Measurements from ENCODE around the gene SIGLECL1. TPM values are rescaled to one million over a fixed set of nuclear protein-coding genes. Genes with fewer than 3 reads are reported as not detected.

SIGLECL1 gene
- polyA plus RNA-seq, 3 donors, result 0.16 TPM; not detected in 2

DNA sequence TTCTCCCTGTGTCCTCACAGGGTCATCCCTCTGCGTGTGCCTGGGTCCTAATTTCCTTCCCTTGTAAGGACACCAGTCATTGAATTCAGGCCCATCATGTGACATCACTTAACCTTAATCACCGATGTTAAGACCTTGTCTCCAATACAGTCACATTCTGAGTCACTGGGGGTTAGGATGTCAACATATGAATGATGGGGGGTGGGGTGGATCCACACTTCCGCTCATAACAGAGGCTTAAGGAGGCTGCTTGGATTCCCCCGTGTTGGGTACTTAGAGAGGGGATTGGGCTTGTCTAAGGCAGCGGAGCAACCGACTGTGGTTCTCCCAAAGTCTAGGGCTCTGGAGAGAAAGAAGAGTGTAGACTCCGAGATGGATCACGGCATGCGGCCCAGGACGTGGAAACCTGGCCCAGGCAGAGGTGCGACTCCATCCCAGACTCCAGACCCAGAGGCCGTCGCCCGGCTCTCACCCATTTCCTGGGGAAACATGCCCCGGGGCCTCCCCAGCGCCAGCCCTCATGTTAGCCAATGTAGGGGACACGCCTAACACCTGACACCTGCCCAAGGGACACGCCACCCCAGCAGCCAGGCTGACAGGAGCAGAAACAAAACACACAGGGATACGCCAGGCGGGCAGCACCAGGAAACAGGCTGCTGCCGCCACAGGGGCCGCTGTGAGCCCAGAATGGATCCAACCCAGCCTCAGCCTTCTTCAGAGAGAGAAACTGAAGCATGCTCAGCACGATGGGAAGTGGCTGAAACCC, 43.5 kb downstream of the SIGLECL1 start:
- Histone ChIP-seq H3K4me1 (ENCODE audit: control insufficient read depth in 1 of 2, insufficient read depth in 2 of 2, low read length in 2 of 2) (no peaks in the 10 kb centered on the region), H3K9me3 (replicated peaks in 1 of 2; ENCODE audit: control insufficient read depth in 1 of 2, insufficient read depth in 1 of 2, low read length in 2 of 2) (no peaks in the 10 kb centered on the region), H3K27ac (ENCODE audit: low read depth in 1 of 2, low read length in 2 of 2) (no peak overlapping the region), H3K9ac (ENCODE audit: insufficient read depth, low read length, poor library complexity, severe bottlenecking) (no peak overlapping the region), H3K36me3 (replicated peaks in 1 of 2; ENCODE audit: control insufficient read depth in 1 of 2, insufficient read depth in 2 of 2, low read length in 2 of 2) (no peaks in the 10 kb centered on the region), H3K4me3 (replicated peaks in 1 of 3; ENCODE audit: low read depth in 2 of 3, low read length in 3 of 3) (no peak overlapping the region), H4K20me1 (ENCODE audit: insufficient read depth, low read length) (no peaks in the 10 kb centered on the region), H3K79me2 (ENCODE audit: insufficient read depth, low read length) (no peaks in the 10 kb centered on the region), H2AFZ (ENCODE audit: insufficient read depth, low read depth, low read length, poor library complexity, severe bottlenecking) (no peak overlapping the region), H3K4me2 (replicated peaks; ENCODE audit: extremely low read depth, low read length, poor library complexity, severe bottlenecking) (no peak overlapping the region), H3K27me3 (ENCODE audit: control insufficient read depth in 2 of 2, insufficient read depth in 2 of 2, low read length in 2 of 2) (no peaks in the 10 kb centered on the region)
- Mint-ChIP-seq H3K9me3 (peaks cover 0 to 1% (median 0%) of the 10 kb centered on the region in 7 donors), H3K4me1 (no peaks in the 10 kb centered on the region), H3K27ac (no peak overlapping the region), H3K27me3 (ENCODE audit: low read depth in 3 of 3) (peaks cover 10 to 27% (median 17%) of the 10 kb centered on the region in 3 donors), H3K4me3 (no peak overlapping the region), H3K36me3 (no peaks in the 10 kb centered on the region)
- 86% methylated on average over 21 of the region's 23 CpGs for WGBS (ENCODE audit: insufficient coverage)
- TF ChIP-seq, protein P1, sequence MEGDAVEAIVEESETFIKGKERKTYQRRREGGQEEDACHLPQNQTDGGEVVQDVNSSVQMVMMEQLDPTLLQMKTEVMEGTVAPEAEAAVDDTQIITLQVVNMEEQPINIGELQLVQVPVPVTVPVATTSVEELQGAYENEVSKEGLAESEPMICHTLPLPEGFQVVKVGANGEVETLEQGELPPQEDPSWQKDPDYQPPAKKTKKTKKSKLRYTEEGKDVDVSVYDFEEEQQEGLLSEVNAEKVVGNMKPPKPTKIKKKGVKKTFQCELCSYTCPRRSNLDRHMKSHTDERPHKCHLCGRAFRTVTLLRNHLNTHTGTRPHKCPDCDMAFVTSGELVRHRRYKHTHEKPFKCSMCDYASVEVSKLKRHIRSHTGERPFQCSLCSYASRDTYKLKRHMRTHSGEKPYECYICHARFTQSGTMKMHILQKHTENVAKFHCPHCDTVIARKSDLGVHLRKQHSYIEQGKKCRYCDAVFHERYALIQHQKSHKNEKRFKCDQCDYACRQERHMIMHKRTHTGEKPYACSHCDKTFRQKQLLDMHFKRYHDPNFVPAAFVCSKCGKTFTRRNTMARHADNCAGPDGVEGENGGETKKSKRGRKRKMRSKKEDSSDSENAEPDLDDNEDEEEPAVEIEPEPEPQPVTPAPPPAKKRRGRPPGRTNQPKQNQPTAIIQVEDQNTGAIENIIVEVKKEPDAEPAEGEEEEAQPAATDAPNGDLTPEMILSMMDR (IDR thresholded peaks at IDR 0.05), result no peak
- DNase-seq, result no peak
- intact Hi-C loops (cut with micrococcal nuclease), result loop anchor here in 1 of 2 donors (10.0 kb wide), 1 partner anchor 1070 kb away; no protein-coding TSS in a partner anchor

DNA sequence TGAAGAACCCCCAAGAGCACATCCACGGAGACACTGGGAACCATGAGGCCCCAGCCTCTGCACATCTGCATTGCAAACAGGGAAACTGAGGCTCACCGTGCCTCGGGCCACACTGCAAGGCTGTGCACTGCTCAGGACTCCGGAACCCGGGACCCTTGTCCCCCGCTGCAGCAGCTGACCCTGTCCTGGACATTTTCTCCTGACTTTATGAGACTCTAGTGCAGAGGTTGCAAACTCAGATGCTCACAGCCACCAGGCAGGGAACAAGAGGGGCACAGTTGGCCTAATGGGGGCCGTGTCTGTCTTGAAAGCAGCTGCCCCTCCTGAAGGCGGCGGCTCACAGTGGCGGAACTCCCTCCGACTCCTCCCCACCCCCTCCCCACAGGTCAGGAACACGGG, 44.1 kb downstream of the SIGLECL1 start:
- DNase-seq, result no peak

More for the DNA sequence above, 44.1 kb downstream of the SIGLECL1 start:
- Histone ChIP-seq H3K4me2 (replicated peaks; ENCODE audit: extremely low read depth, low read length, poor library complexity, severe bottlenecking) (no peak overlapping the region), H3K36me3 (replicated peaks in 1 of 2; ENCODE audit: control insufficient read depth in 1 of 2, insufficient read depth in 2 of 2, low read length in 2 of 2) (no peaks in the 10 kb centered on the region), H3K27ac (ENCODE audit: low read depth in 1 of 2, low read length in 2 of 2) (no peak overlapping the region), H4K20me1 (ENCODE audit: insufficient read depth, low read length) (no peaks in the 10 kb centered on the region), H2AFZ (ENCODE audit: insufficient read depth, low read depth, low read length, poor library complexity, severe bottlenecking) (no peak overlapping the region), H3K27me3 (ENCODE audit: control insufficient read depth in 2 of 2, insufficient read depth in 2 of 2, low read length in 2 of 2) (no peaks in the 10 kb centered on the region), H3K9me3 (replicated peaks in 1 of 2; ENCODE audit: control insufficient read depth in 1 of 2, insufficient read depth in 1 of 2, low read length in 2 of 2) (no peaks in the 10 kb centered on the region), H3K4me1 (ENCODE audit: control insufficient read depth in 1 of 2, insufficient read depth in 2 of 2, low read length in 2 of 2) (no peaks in the 10 kb centered on the region), H3K79me2 (ENCODE audit: insufficient read depth, low read length) (no peaks in the 10 kb centered on the region), H3K9ac (ENCODE audit: insufficient read depth, low read length, poor library complexity, severe bottlenecking) (no peak overlapping the region), H3K4me3 (replicated peaks in 1 of 3; ENCODE audit: low read depth in 2 of 3, low read length in 3 of 3) (no peak overlapping the region)
- WGBS (ENCODE audit: insufficient coverage), result 86% methylated on average over 6 of the region's 12 CpGs
- no peaks in the 10 kb centered on the region for H3K4me1 Mint-ChIP-seq
- H3K27me3 Mint-ChIP-seq (ENCODE audit: low read depth in 3 of 3), result peaks cover 10 to 30% (median 17%) of the 10 kb centered on the region in 3 donors
- intact Hi-C loops (cut with micrococcal nuclease), result loop anchor here in 1 of 2 donors (10.0 kb wide), 1 partner anchor 1070 kb away; no protein-coding TSS in a partner anchor
- TF ChIP-seq, protein P1 (IDR thresholded peaks at IDR 0.05), result no peak
- peaks cover 0 to 1% (median 0%) of the 10 kb centered on the region in 7 donors for H3K9me3 Mint-ChIP-seq
- H3K36me3 Mint-ChIP-seq, result no peaks in the 10 kb centered on the region
- no peak overlapping the region for H3K27ac Mint-ChIP-seq
- H3K4me3 Mint-ChIP-seq, result no peak overlapping the region

Data from CD14-positive monocyte (primary cell).